HepG2 (cell line): ENCODE data around the gene USP32. TPM values are rescaled to one million over a fixed set of nuclear protein-coding genes. Genes with fewer than 3 reads are reported as not detected.

Experiments used
- BHLHE40 ChIP-seq: IDR thresholded peaks from 2 replicates; pipeline ENCODE4 v1.6.1; 2011; ENCODE audit warnings: low read length, improper control_type of control experiment
- DPF2 ChIP-seq: sonication (generic); formaldehyde crosslinking; IDR thresholded peaks from 2 replicates; pipeline ENCODE4 v1.4.0; 2020; ENCODE audit warnings: mild to moderate bottlenecking, low read depth, missing genetic modification reagents, borderline replicate concordance
- NFKB2 ChIP-seq: sonication (generic); formaldehyde crosslinking; IDR thresholded peaks from 2 replicates; pipeline ENCODE4 v1.4.0; 2020; ENCODE audit warnings: missing genetic modification reagents, borderline replicate concordance
- RFXAP ChIP-seq: sonication (generic); formaldehyde crosslinking; IDR thresholded peaks from 2 replicates; pipeline ENCODE4 v1.4.0; 2020; ENCODE audit warnings: missing genetic modification reagents, borderline replicate concordance
- SSRP1 ChIP-seq: IDR thresholded peaks from 2 replicates; pipeline ENCODE4 v1.6.1; 2016; ENCODE audit warnings: control low read depth
- TRIM24 ChIP-seq: sonication (generic); formaldehyde crosslinking; IDR thresholded peaks from 2 replicates; pipeline ENCODE4 v1.8.0; 2022; ENCODE audit warnings: mild to moderate bottlenecking, missing genetic modification reagents
- ZBTB7A ChIP-seq: sonication (generic); formaldehyde crosslinking; IDR thresholded peaks from 2 replicates; pipeline ENCODE4 v1.8.0; 2022; ENCODE audit warnings: mild to moderate bottlenecking, missing genetic modification reagents
- ZNF441 ChIP-seq: sonication (generic); formaldehyde crosslinking; IDR thresholded peaks from 2 replicates; pipeline ENCODE4 v1.7.0; 2021; ENCODE audit warnings: missing genetic modification reagents, borderline replicate concordance
- polyA plus RNA-seq, 8 experiments: library from polyadenylated mRNA; depleted of rRNA in 3 of 8; stranded (reverse) in 7 of 8; unstranded in 1 of 8; fragments of >200 nt; fragmentation: Illumina TruSeq in 4 of 8; extraction: Trizol in 4 of 8; gene quantifications; 2 replicates each; pipeline versions ENCODE4 v1.2.1 to v1.2.3, GENCODE V29; 2011 to 2016; ENCODE audit warnings: low read depth in 4 of 8, missing spikeins in 1 of 8, mixed read lengths in 1 of 8; ENCODE audit not compliant: insufficient read depth in 1 of 8
- total RNA-seq, 5 experiments: library from RNA; depleted of rRNA; stranded (reverse); fragments of >200 nt; fragmentation: Illumina TruSeq; extraction: Trizol; gene quantifications; 2 replicates each; pipeline ENCODE4 v1.2.3, GENCODE V29; 2016; ENCODE audit warnings: low read depth in 1 of 5
- TF ChIP-seq, protein P1 (sequence below): sonication (generic); formaldehyde crosslinking; IDR thresholded peaks from 2 replicates; pipeline ENCODE4 v1.4.0; 2020; ENCODE audit warnings: mild to moderate bottlenecking, low read depth, missing genetic modification reagents
- TF ChIP-seq, protein P2 (sequence below): sonication (generic); formaldehyde crosslinking; IDR thresholded peaks from 2 replicates; pipeline ENCODE4 v1.5.0; 2020; ENCODE audit warnings: mild to moderate bottlenecking, low read depth, missing genetic modification reagents, borderline replicate concordance
- TF ChIP-seq, protein P3 (sequence below): sonication (generic); formaldehyde crosslinking; IDR thresholded peaks from 2 replicates; pipeline ENCODE4 v1.4.0; 2020; ENCODE audit warnings: missing genetic modification reagents, low read depth, mild to moderate bottlenecking, borderline replicate concordance
- TF ChIP-seq, protein P4 (sequence below): sonication (generic); formaldehyde crosslinking; IDR thresholded peaks from 2 replicates; pipeline ENCODE4 v1.5.0; 2020; ENCODE audit warnings: missing genetic modification reagents, mild to moderate bottlenecking, borderline replicate concordance
- TF ChIP-seq, protein P5 (sequence below): sonication (generic); formaldehyde crosslinking; IDR thresholded peaks from 2 replicates; pipeline ENCODE4 v1.4.0; 2020; ENCODE audit warnings: missing genetic modification reagents; ENCODE audit errors: not compliant biosample characterization
- TF ChIP-seq, protein P6 (sequence below): sonication (generic); formaldehyde crosslinking; IDR thresholded peaks from 2 replicates; pipeline ENCODE4 v1.5.1; 2020; ENCODE audit warnings: mild to moderate bottlenecking, missing genetic modification reagents, moderate library complexity
- TF ChIP-seq, protein P7 (sequence below): sonication (generic); formaldehyde crosslinking; IDR thresholded peaks from 2 replicates; pipeline ENCODE4 v1.4.0; 2020; ENCODE audit warnings: missing genetic modification reagents

The USP32 gene
- total and polyA plus RNA-seq, 2 of the 13 experiments (the other 11 are each of a cell fraction or from before 2014, with no cell fraction given): 24.9 to 39.9 TPM

DNA sequence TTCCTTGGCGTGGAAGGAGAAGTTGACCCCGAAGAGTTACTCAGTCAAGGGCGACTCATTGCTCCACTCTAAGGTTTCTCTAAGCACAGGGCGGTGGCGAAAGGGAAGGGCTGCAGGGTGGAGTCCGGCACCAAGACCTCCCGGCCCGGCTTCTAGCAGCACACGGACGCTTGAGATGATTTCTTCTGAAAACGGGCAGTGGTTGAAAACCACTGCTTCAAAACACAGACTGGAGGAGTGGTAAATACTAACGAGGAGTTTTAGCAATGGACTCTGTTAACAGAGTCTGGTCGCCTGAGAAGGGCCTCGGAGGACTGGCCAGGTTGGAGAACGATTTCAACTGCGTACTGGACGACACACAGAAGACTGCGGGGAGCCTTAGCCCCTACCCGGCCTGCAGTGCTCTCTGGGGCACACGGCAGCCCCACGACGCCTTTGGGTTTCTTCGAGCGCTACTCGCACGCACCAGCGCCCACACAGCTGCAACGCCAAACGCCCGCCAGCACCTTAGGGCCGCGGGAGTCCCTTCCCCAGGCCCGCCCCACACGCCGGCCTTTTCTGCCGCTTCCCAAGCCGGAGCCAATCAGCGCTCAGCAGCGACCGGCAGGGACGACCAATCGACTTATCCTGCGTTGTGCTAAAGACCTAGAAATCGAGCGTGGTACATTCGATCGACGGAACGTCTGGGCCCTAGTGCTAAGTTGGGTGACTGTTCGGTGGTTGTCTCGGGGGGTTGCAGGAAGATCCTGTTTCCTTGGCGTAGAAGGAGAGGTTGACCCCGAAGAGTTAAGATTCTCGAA lies 256.6 kb downstream of the USP32 start (continued):
- TF ChIP-seq, protein P1, sequence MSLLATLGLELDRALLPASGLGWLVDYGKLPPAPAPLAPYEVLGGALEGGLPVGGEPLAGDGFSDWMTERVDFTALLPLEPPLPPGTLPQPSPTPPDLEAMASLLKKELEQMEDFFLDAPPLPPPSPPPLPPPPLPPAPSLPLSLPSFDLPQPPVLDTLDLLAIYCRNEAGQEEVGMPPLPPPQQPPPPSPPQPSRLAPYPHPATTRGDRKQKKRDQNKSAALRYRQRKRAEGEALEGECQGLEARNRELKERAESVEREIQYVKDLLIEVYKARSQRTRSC (CRISPR knock-in tag): no peak
- TF ChIP-seq, protein P2, sequence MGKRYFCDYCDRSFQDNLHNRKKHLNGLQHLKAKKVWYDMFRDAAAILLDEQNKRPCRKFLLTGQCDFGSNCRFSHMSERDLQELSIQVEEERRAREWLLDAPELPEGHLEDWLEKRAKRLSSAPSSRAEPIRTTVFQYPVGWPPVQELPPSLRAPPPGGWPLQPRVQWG: no peak
- TF ChIP-seq, protein P3, sequence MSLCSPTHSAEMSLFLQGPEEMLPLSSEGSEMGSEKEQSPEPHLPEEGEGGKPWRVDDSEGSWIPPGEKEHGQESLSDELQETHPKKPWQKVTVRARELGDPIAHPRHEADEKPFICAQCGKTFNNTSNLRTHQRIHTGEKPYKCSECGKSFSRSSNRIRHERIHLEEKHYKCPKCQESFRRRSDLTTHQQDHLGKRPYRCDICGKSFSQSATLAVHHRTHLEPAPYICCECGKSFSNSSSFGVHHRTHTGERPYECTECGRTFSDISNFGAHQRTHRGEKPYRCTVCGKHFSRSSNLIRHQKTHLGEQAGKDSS (CRISPR knock-in tag): 0 out of 2 replicates have a peak, but pooled peaks have one; percentile 51
- TF ChIP-seq RFXAP: peak; percentile 94
- TF ChIP-seq DPF2: no peak
- TF ChIP-seq NFKB2: peak; percentile 98
- TF ChIP-seq BHLHE40: no peak
- TF ChIP-seq TRIM24 (CRISPR knock-in tag): no peak
- TF ChIP-seq, protein P4, sequence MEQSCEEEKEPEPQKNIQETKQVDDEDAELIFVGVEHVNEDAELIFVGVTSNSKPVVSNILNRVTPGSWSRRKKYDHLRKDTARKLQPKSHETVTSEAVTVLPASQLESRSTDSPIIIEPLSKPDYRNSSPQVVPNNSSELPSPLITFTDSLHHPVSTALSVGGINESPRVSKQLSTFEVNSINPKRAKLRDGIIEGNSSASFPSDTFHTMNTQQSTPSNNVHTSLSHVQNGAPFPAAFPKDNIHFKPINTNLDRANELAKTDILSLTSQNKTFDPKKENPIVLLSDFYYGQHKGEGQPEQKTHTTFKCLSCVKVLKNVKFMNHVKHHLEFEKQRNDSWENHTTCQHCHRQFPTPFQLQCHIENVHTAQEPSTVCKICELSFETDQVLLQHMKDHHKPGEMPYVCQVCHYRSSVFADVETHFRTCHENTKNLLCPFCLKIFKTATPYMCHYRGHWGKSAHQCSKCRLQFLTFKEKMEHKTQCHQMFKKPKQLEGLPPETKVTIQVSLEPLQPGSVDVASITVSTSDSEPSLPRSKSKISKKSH: peak; percentile 61; the same call in 1 of the 2 replicates
- TF ChIP-seq, protein P5, sequence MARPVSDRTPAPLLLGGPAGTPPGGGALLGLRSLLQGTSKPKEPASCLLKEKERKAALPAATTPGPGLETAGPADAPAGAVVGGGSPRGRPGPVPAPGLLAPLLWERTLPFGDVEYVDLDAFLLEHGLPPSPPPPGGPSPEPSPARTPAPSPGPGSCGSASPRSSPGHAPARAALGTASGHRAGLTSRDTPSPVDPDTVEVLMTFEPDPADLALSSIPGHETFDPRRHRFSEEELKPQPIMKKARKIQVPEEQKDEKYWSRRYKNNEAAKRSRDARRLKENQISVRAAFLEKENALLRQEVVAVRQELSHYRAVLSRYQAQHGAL (CRISPR knock-in tag): peak; percentile 92
- TF ChIP-seq ZNF441 (CRISPR knock-in tag): peak; percentile 66
- TF ChIP-seq, protein P6, sequence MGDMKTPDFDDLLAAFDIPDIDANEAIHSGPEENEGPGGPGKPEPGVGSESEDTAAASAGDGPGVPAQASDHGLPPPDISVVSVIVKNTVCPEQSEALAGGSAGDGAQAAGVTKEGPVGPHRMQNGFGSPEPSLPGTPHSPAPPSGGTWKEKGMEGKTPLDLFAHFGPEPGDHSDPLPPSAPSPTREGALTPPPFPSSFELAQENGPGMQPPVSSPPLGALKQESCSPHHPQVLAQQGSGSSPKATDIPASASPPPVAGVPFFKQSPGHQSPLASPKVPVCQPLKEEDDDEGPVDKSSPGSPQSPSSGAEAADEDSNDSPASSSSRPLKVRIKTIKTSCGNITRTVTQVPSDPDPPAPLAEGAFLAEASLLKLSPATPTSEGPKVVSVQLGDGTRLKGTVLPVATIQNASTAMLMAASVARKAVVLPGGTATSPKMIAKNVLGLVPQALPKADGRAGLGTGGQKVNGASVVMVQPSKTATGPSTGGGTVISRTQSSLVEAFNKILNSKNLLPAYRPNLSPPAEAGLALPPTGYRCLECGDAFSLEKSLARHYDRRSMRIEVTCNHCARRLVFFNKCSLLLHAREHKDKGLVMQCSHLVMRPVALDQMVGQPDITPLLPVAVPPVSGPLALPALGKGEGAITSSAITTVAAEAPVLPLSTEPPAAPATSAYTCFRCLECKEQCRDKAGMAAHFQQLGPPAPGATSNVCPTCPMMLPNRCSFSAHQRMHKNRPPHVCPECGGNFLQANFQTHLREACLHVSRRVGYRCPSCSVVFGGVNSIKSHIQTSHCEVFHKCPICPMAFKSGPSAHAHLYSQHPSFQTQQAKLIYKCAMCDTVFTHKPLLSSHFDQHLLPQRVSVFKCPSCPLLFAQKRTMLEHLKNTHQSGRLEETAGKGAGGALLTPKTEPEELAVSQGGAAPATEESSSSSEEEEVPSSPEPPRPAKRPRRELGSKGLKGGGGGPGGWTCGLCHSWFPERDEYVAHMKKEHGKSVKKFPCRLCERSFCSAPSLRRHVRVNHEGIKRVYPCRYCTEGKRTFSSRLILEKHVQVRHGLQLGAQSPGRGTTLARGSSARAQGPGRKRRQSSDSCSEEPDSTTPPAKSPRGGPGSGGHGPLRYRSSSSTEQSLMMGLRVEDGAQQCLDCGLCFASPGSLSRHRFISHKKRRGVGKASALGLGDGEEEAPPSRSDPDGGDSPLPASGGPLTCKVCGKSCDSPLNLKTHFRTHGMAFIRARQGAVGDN: peak; percentile 97
- no peak for TF ChIP-seq SSRP1
- 0 out of 2 replicates have a peak, but pooled peaks have one; percentile 53 for TF ChIP-seq ZBTB7A (CRISPR knock-in tag)
- TF ChIP-seq, protein P7, sequence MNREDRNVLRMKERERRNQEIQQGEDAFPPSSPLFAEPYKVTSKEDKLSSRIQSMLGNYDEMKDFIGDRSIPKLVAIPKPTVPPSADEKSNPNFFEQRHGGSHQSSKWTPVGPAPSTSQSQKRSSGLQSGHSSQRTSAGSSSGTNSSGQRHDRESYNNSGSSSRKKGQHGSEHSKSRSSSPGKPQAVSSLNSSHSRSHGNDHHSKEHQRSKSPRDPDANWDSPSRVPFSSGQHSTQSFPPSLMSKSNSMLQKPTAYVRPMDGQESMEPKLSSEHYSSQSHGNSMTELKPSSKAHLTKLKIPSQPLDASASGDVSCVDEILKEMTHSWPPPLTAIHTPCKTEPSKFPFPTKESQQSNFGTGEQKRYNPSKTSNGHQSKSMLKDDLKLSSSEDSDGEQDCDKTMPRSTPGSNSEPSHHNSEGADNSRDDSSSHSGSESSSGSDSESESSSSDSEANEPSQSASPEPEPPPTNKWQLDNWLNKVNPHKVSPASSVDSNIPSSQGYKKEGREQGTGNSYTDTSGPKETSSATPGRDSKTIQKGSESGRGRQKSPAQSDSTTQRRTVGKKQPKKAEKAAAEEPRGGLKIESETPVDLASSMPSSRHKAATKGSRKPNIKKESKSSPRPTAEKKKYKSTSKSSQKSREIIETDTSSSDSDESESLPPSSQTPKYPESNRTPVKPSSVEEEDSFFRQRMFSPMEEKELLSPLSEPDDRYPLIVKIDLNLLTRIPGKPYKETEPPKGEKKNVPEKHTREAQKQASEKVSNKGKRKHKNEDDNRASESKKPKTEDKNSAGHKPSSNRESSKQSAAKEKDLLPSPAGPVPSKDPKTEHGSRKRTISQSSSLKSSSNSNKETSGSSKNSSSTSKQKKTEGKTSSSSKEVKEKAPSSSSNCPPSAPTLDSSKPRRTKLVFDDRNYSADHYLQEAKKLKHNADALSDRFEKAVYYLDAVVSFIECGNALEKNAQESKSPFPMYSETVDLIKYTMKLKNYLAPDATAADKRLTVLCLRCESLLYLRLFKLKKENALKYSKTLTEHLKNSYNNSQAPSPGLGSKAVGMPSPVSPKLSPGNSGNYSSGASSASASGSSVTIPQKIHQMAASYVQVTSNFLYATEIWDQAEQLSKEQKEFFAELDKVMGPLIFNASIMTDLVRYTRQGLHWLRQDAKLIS (CRISPR knock-in tag): no peak
